Esophagus muscularis mucosa (tissue), 4 donors: ENCODE results near the gene DESI1. TPM values are rescaled to one million over a fixed set of nuclear protein-coding genes. Genes with fewer than 3 reads are reported as not detected.
A peak's percentile ranks its signal among the peaks of the same experiment; 100 is the strongest.
"Not testable (repeated sequence)": the region's sequence is repeated elsewhere in the genome, so short reads cannot be mapped to it uniquely, and the experiment has no call there.

ENCODE experiments used
- DNase-seq: peaks from one replicate; pipeline ENCODE4 v3.0.0-alpha.2; 2017; ENCODE audit errors: extremely low spot score
- H3K27ac ChIP-seq, 4 donors: fragments of 200-600 bp; sonication (generic); replicated peaks in 1 of 4; 1 replicate in 3 of 4; 2 replicates in 1 of 4; pipeline ENCODE4 v1.5.1; 2016 to 2019; ENCODE audit warnings: mild to moderate bottlenecking in 1 of 4
- H3K27me3 ChIP-seq, 4 donors: fragments of 200-600 bp; sonication (generic); one replicate each; pipeline versions ENCODE4 v1.5.1 to v1.6.0; 2016 to 2019
- H3K36me3 ChIP-seq, 4 donors: fragments of 200-600 bp; sonication (generic); one replicate each; pipeline ENCODE4 v1.5.1; 2016 to 2019
- H3K4me1 ChIP-seq, 4 donors: fragments of 200-600 bp; sonication (generic); one replicate each; pipeline ENCODE4 v1.5.1; 2016 to 2019
- H3K4me3 ChIP-seq, 4 donors: fragments of 200-600 bp; sonication (generic); 1 replicate in 2 of 4; 2 replicates in 2 of 4; pipeline ENCODE4 v1.5.1; 2016 to 2019; ENCODE audit warnings: mild to moderate bottlenecking in 4 of 4, moderate library complexity in 1 of 4
- H3K9me3 ChIP-seq, 4 donors: fragments of 200-600 bp; sonication (generic); 1 replicate in 3 of 4; 2 replicates in 1 of 4; pipeline ENCODE4 v1.5.1; 2016 to 2019
- EP300 ChIP-seq: sonication (generic); formaldehyde crosslinking; IDR thresholded peaks from one replicate; pipeline ENCODE4 v1.6.1; 2017; ENCODE audit warnings: antibody characterized with exemption
- POLR2A ChIP-seq: fragments of 450-650 bp; IDR thresholded peaks from one replicate; pipeline ENCODE4 v1.6.1; 2017; ENCODE audit warnings: antibody characterized with exemption, moderate library complexity, mild to moderate bottlenecking, low read depth
- POLR2AphosphoS5 ChIP-seq, 2 donors: sonication (generic); formaldehyde crosslinking; IDR thresholded peaks; one replicate each; pipeline ENCODE4 v1.6.1; 2017; ENCODE audit warnings: antibody characterized with exemption in 2 of 2
- WGBS: methylation state at CpG from one replicate; pipeline ENCODE4 v1.1.5; 2018; 5-methylcytosine and 5-hydroxymethylcytosine counted together
- intact Hi-C: fragments of 100-400 bp; cut with DNase I; formaldehyde crosslinking; loops from one replicate; pipeline ENCODE4 v1.15.1; 2023
- total RNA-seq, 4 donors: library from RNA; depleted of rRNA; stranded (reverse); fragments of >200 nt; gene quantifications; one replicate each; pipeline versions ENCODE4 v1.1.0 to v1.2.1, GENCODE V29; 2016
- TF ChIP-seq, protein P1 (sequence below), 3 experiments: fragments of 200-600 bp in 2 of 3; fragments of 450-650 bp in 1 of 3; sonication (generic) in 2 of 3; IDR thresholded peaks; one replicate each; pipeline ENCODE4 v1.5.1; 2017 to 2019; ENCODE audit warnings: antibody characterized with exemption in 3 of 3, mild to moderate bottlenecking in 2 of 3, moderate library complexity in 1 of 3

The DESI1 gene
- 10 to 100 TPM; 18.6 to 76.5 (median 33.7) TPM for total RNA-seq

DNA sequence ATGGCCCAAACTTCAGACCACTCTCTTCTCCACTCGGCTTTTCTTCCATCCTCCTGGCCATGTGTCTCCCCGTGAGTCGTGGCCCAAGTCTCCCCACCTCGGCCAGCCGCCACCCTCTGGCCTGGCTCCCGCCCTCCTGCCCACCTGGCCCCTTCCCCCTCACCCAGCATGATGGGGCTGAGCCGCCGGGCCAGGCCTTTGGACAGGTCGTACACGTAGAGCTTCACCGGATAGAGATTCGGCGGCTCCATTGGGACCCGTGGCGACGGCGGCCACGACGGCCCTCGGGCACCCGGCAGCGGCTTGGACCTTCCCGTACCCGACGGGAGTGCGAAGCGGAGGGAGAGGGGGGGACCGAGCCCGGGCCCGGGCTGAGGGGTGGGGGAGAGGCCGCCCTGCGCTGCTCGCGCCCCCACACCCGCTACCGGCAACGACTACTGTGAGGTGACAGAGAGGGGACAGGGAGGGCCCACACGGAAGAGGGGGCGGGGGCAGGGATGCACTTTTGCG lies at the start of gene DESI1:
Gene DESI1, minus strand, starts transcription at position 455 of the 510 bp plus-strand sequence. Its CDS starts 204 bp downstream, at position 251.
- Histone ChIP-seq H3K36me3 (peaks cover 23 to 38% (median 31%) of the 10 kb centered on the region in 4 donors), H3K9me3 (no peaks in the 10 kb centered on the region), H3K4me3 (peak within 1 kb of the TSS; percentile 73 to 98 (median 94)), H3K4me1 (peaks cover 25 to 64% (median 47%) of the 10 kb centered on the region in 4 donors), H3K27me3 (no peaks in the 10 kb centered on the region), H3K27ac (peak within 1 kb of the TSS; percentile 95 to 99 (median 98))
- intact Hi-C loops = loop anchor here (2.0 kb wide), 1 partner anchor 76 kb away; the partner anchor contains the start of gene POLR3H
- 3% methylated on average over 8 of the region's 40 CpGs for WGBS
- DNase-seq = peak; percentile 93
- TF ChIP-seq POLR2A (peak; percentile 31), EP300 (no peak), POLR2AphosphoS5 (IDR thresholded peaks at IDR 0.05) (no peak)
- TF ChIP-seq, protein P1, sequence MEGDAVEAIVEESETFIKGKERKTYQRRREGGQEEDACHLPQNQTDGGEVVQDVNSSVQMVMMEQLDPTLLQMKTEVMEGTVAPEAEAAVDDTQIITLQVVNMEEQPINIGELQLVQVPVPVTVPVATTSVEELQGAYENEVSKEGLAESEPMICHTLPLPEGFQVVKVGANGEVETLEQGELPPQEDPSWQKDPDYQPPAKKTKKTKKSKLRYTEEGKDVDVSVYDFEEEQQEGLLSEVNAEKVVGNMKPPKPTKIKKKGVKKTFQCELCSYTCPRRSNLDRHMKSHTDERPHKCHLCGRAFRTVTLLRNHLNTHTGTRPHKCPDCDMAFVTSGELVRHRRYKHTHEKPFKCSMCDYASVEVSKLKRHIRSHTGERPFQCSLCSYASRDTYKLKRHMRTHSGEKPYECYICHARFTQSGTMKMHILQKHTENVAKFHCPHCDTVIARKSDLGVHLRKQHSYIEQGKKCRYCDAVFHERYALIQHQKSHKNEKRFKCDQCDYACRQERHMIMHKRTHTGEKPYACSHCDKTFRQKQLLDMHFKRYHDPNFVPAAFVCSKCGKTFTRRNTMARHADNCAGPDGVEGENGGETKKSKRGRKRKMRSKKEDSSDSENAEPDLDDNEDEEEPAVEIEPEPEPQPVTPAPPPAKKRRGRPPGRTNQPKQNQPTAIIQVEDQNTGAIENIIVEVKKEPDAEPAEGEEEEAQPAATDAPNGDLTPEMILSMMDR (IDR thresholded peaks at IDR 0.05) = no peak

GRCh38 chr22:41668971-41669911 lies 48.4 kb upstream of the DESI1 start:
- H3K4me3 ChIP-seq = no peak overlapping the region
- intact Hi-C loops = no loop called here
- WGBS = 85% methylated on average over 21 of the region's 21 CpGs
- DNase-seq = no peak
- TF ChIP-seq POLR2AphosphoS5 (IDR thresholded peaks at IDR 0.05) (no peak), POLR2A (no peak), EP300 (no peak)
- TF ChIP-seq, protein P1 (IDR thresholded peaks at IDR 0.05) = no peak
- H3K27me3 ChIP-seq = no peaks in the 10 kb centered on the region
- H3K4me1 ChIP-seq = peaks cover 0 to 20% (median 17%) of the 10 kb centered on the region in 4 donors
- H3K27ac ChIP-seq = peak overlapping the region in 1 of 4 donors; percentile 26
- no peaks in the 10 kb centered on the region for H3K9me3 ChIP-seq
- peaks cover 12 to 32% (median 23%) of the 10 kb centered on the region in 4 donors for H3K36me3 ChIP-seq

DNA sequence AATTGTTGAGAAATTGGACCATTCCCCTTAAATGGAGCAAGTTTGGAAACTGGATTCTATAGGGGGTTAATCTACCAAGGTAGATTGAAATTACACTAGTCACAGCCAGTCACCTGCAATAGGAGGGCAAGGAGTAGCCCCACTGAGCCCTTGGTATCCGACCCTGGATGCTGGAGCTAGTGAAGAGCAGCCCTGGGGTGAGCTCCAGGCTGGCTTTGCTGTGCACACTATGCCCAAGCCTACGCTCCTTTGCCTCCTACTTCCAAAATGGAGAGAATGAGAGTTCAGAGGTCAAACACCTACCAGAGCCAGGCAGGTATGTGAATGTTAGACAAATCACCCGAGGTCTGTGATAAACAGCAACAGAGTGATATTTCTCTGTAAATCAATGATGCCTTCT lies 44.1 kb upstream of the DESI1 start:
- TF ChIP-seq POLR2AphosphoS5 (IDR thresholded peaks at IDR 0.05) = no peak
- no peak for TF ChIP-seq EP300
- TF ChIP-seq POLR2A = no peak
- TF ChIP-seq, protein P1 (IDR thresholded peaks at IDR 0.05) = no peak
- peaks cover 0 to 28% (median 20%) of the 10 kb centered on the region in 4 donors for H3K4me1 ChIP-seq
- intact Hi-C loops = no loop called here
- H3K27me3 ChIP-seq = no peaks in the 10 kb centered on the region
- H3K36me3 ChIP-seq = peaks cover 45 to 57% (median 55%) of the 10 kb centered on the region in 4 donors
- no peaks in the 10 kb centered on the region for H3K9me3 ChIP-seq
- H3K4me3 ChIP-seq = no peak overlapping the region
- no peak overlapping the region for H3K27ac ChIP-seq
- DNase-seq = no peak
- 93% methylated on average over 3 of the region's 3 CpGs for WGBS

DNA sequence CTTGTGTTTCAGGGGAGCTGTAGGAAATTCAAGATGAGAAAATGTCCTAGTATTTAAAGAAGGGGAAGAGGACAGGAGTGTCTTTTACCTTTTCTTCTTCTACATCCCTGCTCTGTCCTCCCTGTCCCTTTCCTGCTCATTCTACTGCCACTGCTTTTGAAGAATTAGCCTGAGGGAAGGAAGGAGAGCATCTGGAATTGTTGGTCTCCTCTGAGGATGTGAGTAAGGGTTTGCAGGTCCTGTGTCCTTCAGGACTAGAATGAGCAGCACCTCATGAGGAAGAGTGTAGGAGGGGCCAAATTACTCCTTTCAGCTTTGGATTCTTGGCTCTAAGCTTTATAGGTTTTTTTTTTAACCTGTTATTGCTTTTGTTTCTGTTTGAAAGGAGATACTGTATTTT lies 43.6 kb upstream of the DESI1 start:
- TF ChIP-seq EP300 = no peak
- no peak for TF ChIP-seq POLR2AphosphoS5 (IDR thresholded peaks at IDR 0.05)
- TF ChIP-seq, protein P1 (IDR thresholded peaks at IDR 0.05) = no peak
- Histone ChIP-seq H3K36me3 (peaks cover 50 to 61% (median 60%) of the 10 kb centered on the region in 4 donors), H3K4me1 (peaks cover 0 to 29% (median 21%) of the 10 kb centered on the region in 4 donors), H3K27ac (no peak overlapping the region), H3K9me3 (no peaks in the 10 kb centered on the region), H3K4me3 (no peak overlapping the region), H3K27me3 (no peaks in the 10 kb centered on the region)
- intact Hi-C loops = no loop called here
- no peak for DNase-seq

GRCh38 chr22:41663594-41663993 lies 42.8 kb upstream of the DESI1 start:
- Histone ChIP-seq H3K4me1 (peaks cover 0 to 29% (median 21%) of the 10 kb centered on the region in 4 donors), H3K36me3 (peaks cover 59 to 70% (median 69%) of the 10 kb centered on the region in 4 donors)
- H3K4me3 ChIP-seq, H3K9me3 ChIP-seq, H3K27ac ChIP-seq, DNase-seq, intact Hi-C loops, H3K27me3 ChIP-seq: not testable (repeated sequence)
- 79% methylated on average over 6 of the region's 9 CpGs for WGBS
